Thyroid gland (tissue), 4 donors: ENCODE results near the gene FSD1L. TPM values are rescaled to one million over a fixed set of nuclear protein-coding genes. Genes with fewer than 3 reads are reported as not detected.

Experiments used
- DNase-seq, 2 donors: peaks; one replicate each; pipeline ENCODE4 v3.0.0-alpha.2; 2019
- H3K27ac ChIP-seq, 3 donors: fragments of 200-600 bp; sonication (generic); 1 replicate in 2 of 3; 2 replicates in 1 of 3; pipeline ENCODE4 v1.5.1; 2016 to 2019; ENCODE audit warnings: mild to moderate bottlenecking in 1 of 3, moderate library complexity in 1 of 3
- H3K27me3 ChIP-seq: fragments of 200-600 bp; sonication (generic); one replicate; pipeline ENCODE4 v1.5.1; 2019
- H3K36me3 ChIP-seq, 2 donors: fragments of 200-600 bp; sonication (generic); one replicate each; pipeline ENCODE4 v1.5.1; 2016 to 2019
- H3K4me1 ChIP-seq, 2 donors: fragments of 200-600 bp; sonication (generic); one replicate each; pipeline ENCODE4 v1.5.1; 2017 to 2019
- H3K4me3 ChIP-seq, 3 donors: fragments of 200-600 bp; sonication (generic); replicated peaks in 1 of 3; 1 replicate in 2 of 3; 2 replicates in 1 of 3; pipeline ENCODE4 v1.5.1; 2016; ENCODE audit warnings: mild to moderate bottlenecking in 1 of 3
- H3K9me3 ChIP-seq: fragments of 200-600 bp; sonication (generic); one replicate; pipeline ENCODE4 v1.5.1; 2017
- CTCF ChIP-seq, 6 experiments: fragments of 200-600 bp in 3 of 6; fragments of 450-650 bp in 3 of 6; sonication (generic) in 3 of 6; IDR thresholded peaks; one replicate each; pipeline ENCODE4 v1.5.1; 2016 to 2019; ENCODE audit warnings: antibody characterized with exemption in 6 of 6, mild to moderate bottlenecking in 2 of 6, inconsistent platforms in 1 of 6, moderate library complexity in 1 of 6
- POLR2A ChIP-seq, 2 donors: fragments of 450-650 bp; IDR thresholded peaks; one replicate each; pipeline ENCODE4 v1.6.1; 2017; ENCODE audit warnings: antibody characterized with exemption in 2 of 2, mild to moderate bottlenecking in 2 of 2, moderate library complexity in 1 of 2
- WGBS, 2 donors: methylation state at CpG; one replicate each; pipeline ENCODE4 v1.1.5; 2017; 5-methylcytosine and 5-hydroxymethylcytosine counted together
- intact Hi-C: fragments of 100-400 bp; cut with DNase I; formaldehyde crosslinking; loops from one replicate; pipeline ENCODE4 v1.15.1; 2023
- total RNA-seq, 4 donors: library from RNA; depleted of rRNA; stranded (reverse); fragments of >200 nt; gene quantifications; one replicate each; pipeline ENCODE4 v1.2.3, GENCODE V29; 2016

FSD1L gene
- total RNA-seq, 4 donors from 2014 or later, result 5.9 to 9.0 (median 8.3) TPM

DNA sequence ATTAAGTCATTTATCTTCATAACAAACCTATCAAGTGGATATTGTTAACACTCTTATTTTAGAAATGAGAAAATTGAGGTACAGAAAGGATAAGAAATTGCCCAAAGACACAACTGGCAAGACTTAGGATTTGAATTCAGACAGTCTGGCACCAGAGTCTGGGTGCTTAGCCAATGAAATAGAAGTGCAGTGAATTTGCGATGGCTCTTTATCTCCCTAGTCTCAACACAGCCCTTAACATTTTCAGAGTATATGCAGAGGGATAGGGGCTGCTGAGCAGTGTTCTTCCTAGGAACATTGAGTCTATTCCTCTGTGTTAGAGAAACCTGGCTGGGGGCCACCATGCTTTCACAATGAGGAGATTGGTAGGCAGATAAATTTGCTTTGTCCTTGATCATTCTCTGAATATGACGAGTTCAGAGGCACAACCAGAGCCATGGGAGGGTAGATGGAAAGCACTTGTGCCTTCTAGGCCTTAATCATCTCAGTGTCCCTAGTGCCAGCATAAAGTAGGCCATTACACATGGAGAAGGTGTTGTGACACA lies 6.1 kb upstream of the FSD1L start:
- Histone ChIP-seq H3K27me3 (no peaks in the 10 kb centered on the region), H3K4me1 (peaks cover 4 to 17% of the 10 kb centered on the region in 2 donors), H3K4me3 (no peak overlapping the region), H3K9me3 (no peaks in the 10 kb centered on the region), H3K36me3 (no peaks in the 10 kb centered on the region), H3K27ac (no peak overlapping the region)
- intact Hi-C loops, result no loop called here
- TF ChIP-seq POLR2A (IDR thresholded peaks at IDR 0.05), result no peak
- TF ChIP-seq CTCF (IDR thresholded peaks at IDR 0.05), result no peak
- no peak for DNase-seq
- WGBS, 2 donors, result 70 to 81% methylated on average over 2 of the region's 2 CpGs

GRCh38 chr9:105443121-105443520 lies 4.7 kb upstream of the FSD1L start:
- no peak for TF ChIP-seq CTCF (IDR thresholded peaks at IDR 0.05)
- no peak for TF ChIP-seq POLR2A (IDR thresholded peaks at IDR 0.05)
- no peaks in the 10 kb centered on the region for H3K9me3 ChIP-seq
- 87 to 90% methylated on average over 8 of the region's 8 CpGs for WGBS, 2 donors
- DNase-seq, result no peak
- H3K27ac ChIP-seq, result no peak overlapping the region
- no peaks in the 10 kb centered on the region for H3K36me3 ChIP-seq
- intact Hi-C loops, result no loop called here
- peaks cover 0 to 12% of the 10 kb centered on the region in 2 donors for H3K4me1 ChIP-seq
- no peak overlapping the region for H3K4me3 ChIP-seq
- no peaks in the 10 kb centered on the region for H3K27me3 ChIP-seq

- DNase-seq, result no peak
Observed at GRCh38 chr9:105444130-105444529, 3.7 kb upstream of the FSD1L start.

GRCh38 chr9:105445203-105445881 lies 2.5 kb upstream of the FSD1L start:
- DNase-seq, result no peak

More at GRCh38 chr9:105444130-105444529, 3.7 kb upstream of the FSD1L start:
- no peak for TF ChIP-seq CTCF (IDR thresholded peaks at IDR 0.05)
- no peak for TF ChIP-seq POLR2A (IDR thresholded peaks at IDR 0.05)
- intact Hi-C loops, result no loop called here
- Histone ChIP-seq H3K4me3 (no peak overlapping the region), H3K9me3 (no peaks in the 10 kb centered on the region), H3K4me1 (peaks cover 3 to 8% of the 10 kb centered on the region in 2 donors), H3K27me3 (no peaks in the 10 kb centered on the region), H3K36me3 (no peaks in the 10 kb centered on the region), H3K27ac (no peak overlapping the region)
- WGBS, 2 donors, result 66 to 87% methylated on average over 4 of the region's 4 CpGs

More at GRCh38 chr9:105445203-105445881, 2.5 kb upstream of the FSD1L start:
- 70 to 88% methylated on average over 8 of the region's 8 CpGs for WGBS, 2 donors
- Histone ChIP-seq H3K27ac (no peak overlapping the region), H3K36me3 (no peaks in the 10 kb centered on the region), H3K4me1 (peaks cover 4 to 6% of the 10 kb centered on the region in 2 donors), H3K27me3 (no peaks in the 10 kb centered on the region), H3K4me3 (no peak overlapping the region), H3K9me3 (no peaks in the 10 kb centered on the region)
- intact Hi-C loops, result no loop called here
- TF ChIP-seq CTCF (IDR thresholded peaks at IDR 0.05), result no peak
- no peak for TF ChIP-seq POLR2A (IDR thresholded peaks at IDR 0.05)
